Neural progenitor cell (in vitro differentiated cells): ENCODE results near the gene RSAD2.

Source experiments
- EZH2 ChIP-seq: fragments of 200-600 bp; sonication (generic); IDR thresholded peaks from 2 replicates; pipeline ENCODE4 v1.6.1; 2017; ENCODE audit warnings: antibody characterized with exemption, mild to moderate bottlenecking, moderate library complexity
- EZH2phosphoT487 ChIP-seq: fragments of 200-600 bp; sonication (generic); IDR thresholded peaks from 2 replicates; pipeline ENCODE4 v1.6.1; 2017; ENCODE audit warnings: antibody characterized with exemption
- TF ChIP-seq, protein P1 (sequence below): fragments of 200-600 bp; sonication (generic); IDR thresholded peaks from 2 replicates; pipeline ENCODE4 v1.5.1; 2017; ENCODE audit warnings: antibody characterized with exemption, mild to moderate bottlenecking

DNA sequence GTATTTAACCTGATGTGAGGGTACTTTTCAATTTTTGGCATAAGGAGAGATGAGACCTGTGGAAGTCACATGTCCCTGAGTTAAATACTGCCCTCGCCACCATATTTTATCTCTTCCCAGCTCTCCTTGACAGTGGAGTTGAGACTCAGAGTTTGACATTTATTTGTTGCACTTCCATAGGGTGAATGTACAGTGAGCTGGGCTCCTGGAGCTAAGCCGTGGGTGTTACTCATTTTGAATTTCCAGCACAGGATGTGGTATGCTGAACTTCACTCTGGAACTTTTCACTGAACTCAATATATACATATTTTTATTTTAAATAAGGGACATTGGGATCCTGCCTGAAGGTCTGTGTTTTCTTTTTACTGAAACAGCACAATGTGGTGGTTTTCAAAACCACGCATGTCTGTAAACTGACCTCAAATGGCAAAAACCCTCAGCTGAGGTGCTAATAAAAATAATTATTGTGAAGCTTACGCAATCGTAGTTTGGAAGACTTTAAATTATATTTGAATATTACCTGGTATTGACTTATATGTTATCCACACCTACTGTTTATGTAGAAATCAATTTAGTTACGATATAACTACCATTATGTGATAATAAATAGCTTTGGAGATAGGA, 51.7 kb downstream of the RSAD2 start:
- TF ChIP-seq, protein P1, sequence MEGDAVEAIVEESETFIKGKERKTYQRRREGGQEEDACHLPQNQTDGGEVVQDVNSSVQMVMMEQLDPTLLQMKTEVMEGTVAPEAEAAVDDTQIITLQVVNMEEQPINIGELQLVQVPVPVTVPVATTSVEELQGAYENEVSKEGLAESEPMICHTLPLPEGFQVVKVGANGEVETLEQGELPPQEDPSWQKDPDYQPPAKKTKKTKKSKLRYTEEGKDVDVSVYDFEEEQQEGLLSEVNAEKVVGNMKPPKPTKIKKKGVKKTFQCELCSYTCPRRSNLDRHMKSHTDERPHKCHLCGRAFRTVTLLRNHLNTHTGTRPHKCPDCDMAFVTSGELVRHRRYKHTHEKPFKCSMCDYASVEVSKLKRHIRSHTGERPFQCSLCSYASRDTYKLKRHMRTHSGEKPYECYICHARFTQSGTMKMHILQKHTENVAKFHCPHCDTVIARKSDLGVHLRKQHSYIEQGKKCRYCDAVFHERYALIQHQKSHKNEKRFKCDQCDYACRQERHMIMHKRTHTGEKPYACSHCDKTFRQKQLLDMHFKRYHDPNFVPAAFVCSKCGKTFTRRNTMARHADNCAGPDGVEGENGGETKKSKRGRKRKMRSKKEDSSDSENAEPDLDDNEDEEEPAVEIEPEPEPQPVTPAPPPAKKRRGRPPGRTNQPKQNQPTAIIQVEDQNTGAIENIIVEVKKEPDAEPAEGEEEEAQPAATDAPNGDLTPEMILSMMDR: no peak
- TF ChIP-seq EZH2: no peak
- TF ChIP-seq EZH2phosphoT487: no peak
